Measurements from ENCODE around the gene ENPP6.

ENPP6 gene

DNA sequence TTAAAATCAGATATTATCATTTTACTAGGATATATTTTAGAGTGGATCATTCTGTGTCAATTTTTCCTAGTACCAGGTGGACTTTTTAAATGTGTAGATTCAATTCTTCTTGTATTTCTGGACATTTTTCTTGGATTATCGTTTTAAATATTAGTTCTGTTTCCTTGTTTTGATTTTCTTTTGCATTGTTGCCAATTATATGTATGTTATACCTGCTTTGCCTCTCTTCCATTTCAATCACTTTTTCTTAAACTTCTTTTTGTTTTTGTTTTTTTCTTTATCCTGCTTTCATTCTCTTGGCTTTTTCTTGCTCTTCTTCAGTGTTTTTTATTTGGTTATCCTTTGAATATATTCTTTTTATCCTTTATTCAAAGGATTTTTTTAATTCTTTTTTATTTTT is 171.5 kb downstream of the ENPP6 start:
- no peaks in the 10 kb centered on the region for H3K36me3 ChIP-seq (ENCODE audit: insufficient read depth, low read length)

GRCh38 chr4:184041156-184041555 is 176.5 kb downstream of the ENPP6 start:
- no peaks in the 10 kb centered on the region for H3K9me2 ChIP-seq (replicated peaks; ENCODE audit: low read depth, low read length)
- no peak overlapping the region for H3K9ac ChIP-seq (ENCODE audit: low read depth, low read length, poor library complexity, severe bottlenecking)
- no peaks in the 10 kb centered on the region for H4K20me1 ChIP-seq (ENCODE audit: insufficient read depth, low read length, poor library complexity, severe bottlenecking)
- H3F3A ChIP-seq (ENCODE audit: low read depth) = no peaks in the 10 kb centered on the region
- no peaks in the 10 kb centered on the region for H3K79me2 ChIP-seq (ENCODE audit: insufficient read depth, low read length)
- peaks cover 6% of the 10 kb centered on the region for H3K4me1 ChIP-seq (ENCODE audit: insufficient read depth, low read length, poor library complexity, severe bottlenecking)
- no peak for TF ChIP-seq EZH2phosphoT487 (IDR thresholded peaks at IDR 0.05; ENCODE audit: borderline replicate concordance)
- TF ChIP-seq, protein P1, sequence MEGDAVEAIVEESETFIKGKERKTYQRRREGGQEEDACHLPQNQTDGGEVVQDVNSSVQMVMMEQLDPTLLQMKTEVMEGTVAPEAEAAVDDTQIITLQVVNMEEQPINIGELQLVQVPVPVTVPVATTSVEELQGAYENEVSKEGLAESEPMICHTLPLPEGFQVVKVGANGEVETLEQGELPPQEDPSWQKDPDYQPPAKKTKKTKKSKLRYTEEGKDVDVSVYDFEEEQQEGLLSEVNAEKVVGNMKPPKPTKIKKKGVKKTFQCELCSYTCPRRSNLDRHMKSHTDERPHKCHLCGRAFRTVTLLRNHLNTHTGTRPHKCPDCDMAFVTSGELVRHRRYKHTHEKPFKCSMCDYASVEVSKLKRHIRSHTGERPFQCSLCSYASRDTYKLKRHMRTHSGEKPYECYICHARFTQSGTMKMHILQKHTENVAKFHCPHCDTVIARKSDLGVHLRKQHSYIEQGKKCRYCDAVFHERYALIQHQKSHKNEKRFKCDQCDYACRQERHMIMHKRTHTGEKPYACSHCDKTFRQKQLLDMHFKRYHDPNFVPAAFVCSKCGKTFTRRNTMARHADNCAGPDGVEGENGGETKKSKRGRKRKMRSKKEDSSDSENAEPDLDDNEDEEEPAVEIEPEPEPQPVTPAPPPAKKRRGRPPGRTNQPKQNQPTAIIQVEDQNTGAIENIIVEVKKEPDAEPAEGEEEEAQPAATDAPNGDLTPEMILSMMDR (conservative IDR thresholded peaks at IDR 0.05; ENCODE audit: low read length) = no peak
- H3K4me3 ChIP-seq (ENCODE audit: low read length, poor library complexity, severe bottlenecking) = no peak overlapping the region
- H2AFZ ChIP-seq (ENCODE audit: low read length) = no peak overlapping the region
- H3K27me3 ChIP-seq (ENCODE audit: insufficient read depth, low read length, poor library complexity, severe bottlenecking) = peaks cover 17% of the 10 kb centered on the region
- no peaks in the 10 kb centered on the region for H3K36me3 ChIP-seq (ENCODE audit: insufficient read depth, low read length)
- peaks cover 5% of the 10 kb centered on the region; the same call in 1 of the 2 replicates for H3K9me3 ChIP-seq (ENCODE audit: insufficient read depth, low read depth, low read length)
- no peak overlapping the region for H3K4me2 ChIP-seq (ENCODE audit: low read depth, low read length, poor library complexity, severe bottlenecking)

More for the DNA sequence above, 171.5 kb downstream of the ENPP6 start:
- H3K4me1 ChIP-seq (ENCODE audit: insufficient read depth, low read length, poor library complexity, severe bottlenecking) = no peaks in the 10 kb centered on the region
- H3K9me2 ChIP-seq (replicated peaks; ENCODE audit: low read depth, low read length) = no peaks in the 10 kb centered on the region
- H3K9ac ChIP-seq (ENCODE audit: low read depth, low read length, poor library complexity, severe bottlenecking) = no peak overlapping the region
- H3K4me3 ChIP-seq (ENCODE audit: low read length, poor library complexity, severe bottlenecking) = no peak overlapping the region
- TF ChIP-seq, protein P1 (conservative IDR thresholded peaks at IDR 0.05; ENCODE audit: low read length) = no peak
- TF ChIP-seq EZH2phosphoT487 (IDR thresholded peaks at IDR 0.05; ENCODE audit: borderline replicate concordance) = no peak
- H3K27me3 ChIP-seq (ENCODE audit: insufficient read depth, low read length, poor library complexity, severe bottlenecking) = no peaks in the 10 kb centered on the region
- H3F3A ChIP-seq (ENCODE audit: low read depth) = no peaks in the 10 kb centered on the region
- peaks cover 5% of the 10 kb centered on the region; the same call in 1 of the 2 replicates for H3K9me3 ChIP-seq (ENCODE audit: insufficient read depth, low read depth, low read length)
- no peaks in the 10 kb centered on the region for H3K79me2 ChIP-seq (ENCODE audit: insufficient read depth, low read length)
- no peaks in the 10 kb centered on the region for H4K20me1 ChIP-seq (ENCODE audit: insufficient read depth, low read length, poor library complexity, severe bottlenecking)
- no peak overlapping the region for H3K4me2 ChIP-seq (ENCODE audit: low read depth, low read length, poor library complexity, severe bottlenecking)
- no peak overlapping the region for H2AFZ ChIP-seq (ENCODE audit: low read length)

DNA sequence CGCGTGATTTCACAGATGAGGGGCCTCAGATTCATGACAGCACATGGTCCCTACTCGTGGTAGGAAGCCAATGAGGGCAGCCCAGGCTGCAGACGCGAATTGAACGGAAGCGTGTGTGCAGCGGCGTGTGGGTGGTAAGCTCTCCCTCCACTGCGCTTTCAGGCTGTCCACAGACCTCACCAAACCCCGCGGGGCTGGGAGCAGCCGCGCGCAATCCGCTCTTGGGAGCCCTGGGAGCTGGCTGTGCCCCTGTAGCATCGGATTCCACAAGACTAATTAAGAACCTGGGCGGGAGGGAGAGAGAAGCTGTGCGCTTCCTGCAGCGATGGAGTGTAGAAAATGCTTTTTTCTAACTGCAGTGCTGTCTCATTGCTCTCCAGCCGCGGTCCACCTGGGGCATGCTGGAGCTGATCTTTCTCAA is 177.7 kb downstream of the ENPP6 start:
- H3K27me3 ChIP-seq (ENCODE audit: insufficient read depth, low read length, poor library complexity, severe bottlenecking) = peaks cover 17% of the 10 kb centered on the region
- peak overlapping the region; percentile 91 for H2AFZ ChIP-seq (ENCODE audit: low read length)
- H3K4me1 ChIP-seq (ENCODE audit: insufficient read depth, low read length, poor library complexity, severe bottlenecking) = peaks cover 6% of the 10 kb centered on the region
- no peaks in the 10 kb centered on the region for H3K9me3 ChIP-seq (ENCODE audit: insufficient read depth, low read depth, low read length)
- peak overlapping the region; percentile 67 for H3K4me3 ChIP-seq (ENCODE audit: low read length, poor library complexity, severe bottlenecking)
- H3K4me2 ChIP-seq (ENCODE audit: low read depth, low read length, poor library complexity, severe bottlenecking) = peak overlapping the region; percentile 77
- no peaks in the 10 kb centered on the region for H3K79me2 ChIP-seq (ENCODE audit: insufficient read depth, low read length)
- peak overlapping the region; percentile 16 for H3K9ac ChIP-seq (ENCODE audit: low read depth, low read length, poor library complexity, severe bottlenecking)
- no peaks in the 10 kb centered on the region for H3K36me3 ChIP-seq (ENCODE audit: insufficient read depth, low read length)
- H4K20me1 ChIP-seq (ENCODE audit: insufficient read depth, low read length, poor library complexity, severe bottlenecking) = no peaks in the 10 kb centered on the region
- TF ChIP-seq EZH2phosphoT487 (IDR thresholded peaks at IDR 0.05; ENCODE audit: borderline replicate concordance) = no peak
- TF ChIP-seq, protein P1 (conservative IDR thresholded peaks at IDR 0.05; ENCODE audit: low read length) = no peak
- H3K9me2 ChIP-seq (replicated peaks; ENCODE audit: low read depth, low read length) = no peaks in the 10 kb centered on the region
- H3F3A ChIP-seq (ENCODE audit: low read depth) = no peaks in the 10 kb centered on the region
